ENCODE measurements around the gene HOXA6. TPM values are rescaled to one million over a fixed set of nuclear protein-coding genes. Genes with fewer than 3 reads are reported as not detected.

HOXA6 gene
- total and polyA plus RNA-seq, 2 donors from 2014 or later: 1.1 to 22.0 TPM

- intact Hi-C loops (cut with DNase I): loop anchor here (10.0 kb wide), 1 partner anchor 1324 kb away; no protein-coding TSS in a partner anchor
- Histone ChIP-seq H3K27me3 (ENCODE audit: control insufficient read depth, insufficient read depth, low read length) (no peaks in the 10 kb centered on the region), H3K27ac (ENCODE audit: low read depth in 2 of 2, low read length in 2 of 2) (peak overlapping the region; percentile 7 to 78), H3K9ac (ENCODE audit: low read length in 3 of 3) (peak overlapping the region; percentile 34 to 63 (median 56)), H3K4me1 (ENCODE audit: control insufficient read depth in 2 of 3, insufficient read depth in 2 of 3, low read depth in 1 of 3, low read length in 3 of 3) (peaks cover 0 to 4% (median 0%) of the 10 kb centered on the region in 3 donors), H3K4me3 (ENCODE audit: low read length in 3 of 3) (peak overlapping the region; percentile 49 to 86 (median 67)), H3K36me3 (ENCODE audit: control insufficient read depth in 2 of 3, insufficient read depth in 3 of 3, low read length in 3 of 3) (no peaks in the 10 kb centered on the region), H3K9me3 (ENCODE audit: control insufficient read depth in 2 of 3, insufficient read depth in 1 of 3, low read length in 3 of 3) (no peaks in the 10 kb centered on the region)
- FAIRE-seq (no peak), DNase-seq (peak in 2 of 5 donors; percentile 40 to 44)
- no peak for TF ChIP-seq CTCF (IDR thresholded peaks at IDR 0.05; ENCODE audit: borderline replicate concordance, extremely low read depth, insufficient read depth)
Observed at GRCh38 chr7:27178366-27178765, 30.8 kb upstream of the HOXA6 start.

GRCh38 chr7:27177795-27178320 is 30.3 kb upstream of the HOXA6 start:
- DNase-seq: peak in 2 of 5 donors; percentile 33 to 40
- Histone ChIP-seq H3K27me3 (ENCODE audit: control insufficient read depth, insufficient read depth, low read length) (no peaks in the 10 kb centered on the region), H3K27ac (ENCODE audit: low read depth in 2 of 2, low read length in 2 of 2) (peak overlapping the region; percentile 61 to 78), H3K9me3 (ENCODE audit: control insufficient read depth in 2 of 3, insufficient read depth in 1 of 3, low read length in 3 of 3) (no peaks in the 10 kb centered on the region), H3K4me3 (ENCODE audit: low read length in 3 of 3) (peak overlapping the region; percentile 49 to 86 (median 67)), H3K9ac (ENCODE audit: low read length in 3 of 3) (peak overlapping the region; percentile 56 to 63 (median 58)), H3K36me3 (ENCODE audit: control insufficient read depth in 2 of 3, insufficient read depth in 3 of 3, low read length in 3 of 3) (no peaks in the 10 kb centered on the region), H3K4me1 (ENCODE audit: control insufficient read depth in 2 of 3, insufficient read depth in 2 of 3, low read depth in 1 of 3, low read length in 3 of 3) (peaks cover 0 to 4% (median 0%) of the 10 kb centered on the region in 3 donors)
- TF ChIP-seq CTCF (IDR thresholded peaks at IDR 0.05; ENCODE audit: borderline replicate concordance, extremely low read depth, insufficient read depth): no peak
- intact Hi-C loops (cut with DNase I): loop anchor here (10.0 kb wide), 1 partner anchor 1323 kb away; no protein-coding TSS in a partner anchor
- no peak for FAIRE-seq

GRCh38 chr7:27176962-27177794 is 29.6 kb upstream of the HOXA6 start:
- no peaks in the 10 kb centered on the region for H3K36me3 ChIP-seq (ENCODE audit: control insufficient read depth in 2 of 3, insufficient read depth in 3 of 3, low read length in 3 of 3)
- no peak for FAIRE-seq
- intact Hi-C loops (cut with DNase I): loop anchor here (10.0 kb wide), 1 partner anchor 1322 kb away; no protein-coding TSS in a partner anchor
- H3K27ac ChIP-seq (ENCODE audit: low read depth in 2 of 2, low read length in 2 of 2): peak overlapping the region; percentile 61 to 78
- peaks cover 0 to 4% (median 0%) of the 10 kb centered on the region in 3 donors for H3K4me1 ChIP-seq (ENCODE audit: control insufficient read depth in 2 of 3, insufficient read depth in 2 of 3, low read depth in 1 of 3, low read length in 3 of 3)
- no peaks in the 10 kb centered on the region for H3K27me3 ChIP-seq (ENCODE audit: control insufficient read depth, insufficient read depth, low read length)
- H3K9me3 ChIP-seq (ENCODE audit: control insufficient read depth in 2 of 3, insufficient read depth in 1 of 3, low read length in 3 of 3): no peaks in the 10 kb centered on the region
- TF ChIP-seq CTCF (IDR thresholded peaks at IDR 0.05; ENCODE audit: borderline replicate concordance, extremely low read depth, insufficient read depth): no peak
- H3K9ac ChIP-seq (ENCODE audit: low read length in 3 of 3): peak overlapping the region; percentile 56 to 63 (median 58)
- peak overlapping the region; percentile 49 to 86 (median 67) for H3K4me3 ChIP-seq (ENCODE audit: low read length in 3 of 3)
- DNase-seq: peak in 4 of 5 donors; percentile 40 to 61 (median 56)

All from kidney (tissue), 14 donors.